Measurements from ENCODE around the gene ZFP92.

Gene ZFP92

DNA sequence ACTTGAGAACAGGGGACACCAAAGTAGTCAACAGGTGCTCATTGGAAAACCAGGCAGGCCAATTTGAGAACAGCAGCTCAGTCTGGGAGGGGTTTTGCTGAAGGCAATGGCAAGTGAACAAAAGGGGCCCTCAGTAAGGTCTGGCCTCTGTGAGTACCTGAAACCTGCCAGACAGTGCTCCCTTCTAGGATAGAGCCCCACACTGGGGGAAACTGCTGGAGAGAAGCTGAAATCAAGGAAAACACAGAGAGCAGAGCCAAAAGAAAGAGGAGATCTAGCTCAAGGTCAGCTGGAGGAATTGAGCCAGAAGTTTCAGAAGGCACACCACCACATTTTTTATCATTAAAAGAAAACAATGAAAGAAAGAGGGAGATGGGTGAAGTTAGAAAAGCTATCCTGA is 38.3 kb upstream of the ZFP92 start:
- H3K27me3 ChIP-seq = peaks cover 80 to 91% (median 88%) of the 10 kb centered on the region in 11 experiments
- no peak overlapping the region for H3K9ac ChIP-seq
- no peaks in the 10 kb centered on the region; a peak in 2 of 22 replicates for H4K20me1 ChIP-seq
- TF ChIP-seq Cebpa-rat (IDR thresholded peaks at IDR 0.05) = no peak
- H3K4me3 ChIP-seq = no peak overlapping the region
- H3K36me3 ChIP-seq = no peaks in the 10 kb centered on the region
- H3K9me3 ChIP-seq (replicated peaks in 1 of 11) = peaks cover 0 to 14% (median 5%) of the 10 kb centered on the region in 11 experiments; a peak in 8 of 22 replicates
- H3K4me1 ChIP-seq = peaks cover 0 to 9% (median 0%) of the 10 kb centered on the region in 10 experiments; a peak in 2 of 20 replicates
- H3K27ac ChIP-seq = no peak overlapping the region
- no peak overlapping the region for H3K4me2 ChIP-seq

DNA sequence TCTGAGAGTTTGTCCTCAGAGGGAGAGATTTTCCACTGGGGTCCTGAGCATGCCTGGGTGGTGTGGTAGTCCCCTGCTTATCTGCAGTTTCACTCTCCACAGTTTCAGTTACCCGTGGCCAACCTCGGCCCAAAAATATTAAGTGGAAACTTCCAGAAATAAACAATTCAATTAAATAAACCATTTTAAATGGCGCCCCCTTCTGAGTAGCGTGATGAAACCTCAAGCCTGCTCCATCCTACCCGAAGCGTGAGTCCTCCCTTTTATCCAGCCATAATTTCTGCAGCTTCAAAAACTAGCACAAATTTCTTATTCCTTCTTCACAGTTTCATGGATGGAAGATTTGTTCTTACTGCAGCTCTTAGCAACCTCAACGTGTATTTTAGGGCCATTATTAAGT is 36.8 kb upstream of the ZFP92 start:
- H3K27me3 ChIP-seq = peaks cover 90 to 100% (median 100%) of the 10 kb centered on the region in 11 experiments
- no peak overlapping the region for H3K4me3 ChIP-seq
- H4K20me1 ChIP-seq = peaks cover 0 to 4% (median 0%) of the 10 kb centered on the region in 11 experiments; a peak in 2 of 22 replicates
- H3K9ac ChIP-seq = no peak overlapping the region
- no peak for TF ChIP-seq Cebpa-rat (IDR thresholded peaks at IDR 0.05)
- H3K4me2 ChIP-seq = no peak overlapping the region
- peaks cover 0 to 23% (median 5%) of the 10 kb centered on the region in 11 experiments; a peak in 8 of 22 replicates for H3K9me3 ChIP-seq (replicated peaks in 1 of 11)
- peaks cover 0 to 9% (median 0%) of the 10 kb centered on the region in 10 experiments; a peak in 2 of 20 replicates for H3K4me1 ChIP-seq
- no peak overlapping the region for H3K27ac ChIP-seq
- H3K36me3 ChIP-seq = no peaks in the 10 kb centered on the region

DNA sequence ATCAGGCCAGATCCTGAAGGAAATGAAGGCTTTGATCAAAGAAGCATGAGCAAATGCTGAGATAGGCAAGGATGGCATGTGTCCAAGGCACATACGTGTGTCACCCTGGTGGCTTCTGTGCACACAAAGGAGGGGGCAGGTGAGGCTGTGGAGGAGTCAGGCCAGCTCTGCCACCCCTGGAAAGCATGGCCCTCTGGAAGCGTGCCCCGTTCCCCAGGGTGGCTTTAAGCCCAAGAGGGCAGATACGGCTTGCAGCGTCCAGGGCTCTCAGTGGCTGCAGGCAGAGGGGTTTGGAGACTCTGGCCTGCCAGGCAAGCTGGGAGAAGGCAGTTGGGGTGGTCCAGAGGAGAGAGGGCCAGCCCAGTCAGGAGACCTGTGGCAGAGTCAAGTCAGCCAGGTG is 35.7 kb upstream of the ZFP92 start:
- TF ChIP-seq Cebpa-rat (IDR thresholded peaks at IDR 0.05) = no peak
- H3K4me2 ChIP-seq = no peak overlapping the region
- H3K36me3 ChIP-seq = no peaks in the 10 kb centered on the region
- peaks cover 0 to 4% (median 0%) of the 10 kb centered on the region in 11 experiments; a peak in 2 of 22 replicates for H4K20me1 ChIP-seq
- peaks cover 0 to 6% (median 0%) of the 10 kb centered on the region in 10 experiments; a peak in 2 of 20 replicates for H3K4me1 ChIP-seq
- no peak overlapping the region for H3K9ac ChIP-seq
- no peak overlapping the region for H3K27ac ChIP-seq
- no peak overlapping the region for H3K4me3 ChIP-seq
- H3K27me3 ChIP-seq = peaks cover 79 to 100% (median 100%) of the 10 kb centered on the region in 11 experiments
- H3K9me3 ChIP-seq (replicated peaks in 1 of 11) = peaks cover 0 to 23% (median 5%) of the 10 kb centered on the region in 11 experiments; a peak in 8 of 22 replicates

DNA sequence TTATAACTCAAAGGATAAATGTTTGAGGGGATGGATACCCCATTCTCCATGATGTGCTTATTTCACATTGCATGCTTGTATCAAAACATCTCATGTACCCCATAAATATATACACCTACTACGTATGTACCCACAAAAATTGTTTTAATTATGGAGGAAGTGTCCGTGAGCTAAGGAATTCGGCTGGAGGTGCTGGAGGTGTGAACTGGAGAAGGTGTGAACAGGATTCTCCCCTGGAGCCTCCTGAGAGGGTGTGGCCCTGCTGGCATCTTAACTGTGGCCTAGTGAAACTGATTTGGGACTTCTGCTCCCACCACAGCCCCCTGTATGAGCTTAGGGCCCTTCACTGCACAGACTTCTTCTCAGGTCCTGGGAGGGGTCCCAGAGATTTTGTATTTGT is 33.5 kb upstream of the ZFP92 start:
- Histone ChIP-seq H3K9me3 (replicated peaks in 1 of 11) (peaks cover 4 to 28% (median 10%) of the 10 kb centered on the region in 11 experiments; a peak in 21 of 22 replicates), H3K9ac (no peak overlapping the region), H3K27ac (no peak overlapping the region), H3K4me2 (no peak overlapping the region), H3K36me3 (no peaks in the 10 kb centered on the region), H3K4me3 (no peak overlapping the region), H3K27me3 (peaks cover 57 to 94% (median 85%) of the 10 kb centered on the region in 11 experiments), H4K20me1 (peaks cover 0 to 10% (median 0%) of the 10 kb centered on the region in 11 experiments; a peak in 3 of 22 replicates), H3K4me1 (peaks cover 0 to 7% (median 2%) of the 10 kb centered on the region in 10 experiments; a peak in 4 of 20 replicates)
- no peak for TF ChIP-seq Cebpa-rat (IDR thresholded peaks at IDR 0.05)

DNA sequence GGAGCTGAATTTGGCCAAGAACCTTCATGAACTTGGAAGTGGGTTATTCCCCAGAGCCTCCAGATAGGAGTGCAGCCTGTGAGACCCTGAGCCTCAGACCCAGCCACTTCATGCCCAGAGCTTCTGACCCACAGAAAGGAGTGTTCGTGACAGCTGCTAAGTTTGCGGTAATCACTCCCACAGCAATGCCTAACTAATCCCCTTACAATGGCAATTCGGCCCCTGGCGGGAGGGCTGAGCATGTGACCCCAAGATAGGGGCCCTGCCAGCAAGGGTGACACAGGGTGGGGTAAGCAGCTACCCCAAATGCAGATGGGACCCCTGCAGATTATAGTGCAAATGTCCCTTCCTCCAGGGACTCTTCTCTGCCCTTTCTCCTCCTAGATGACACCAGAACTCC is 32.7 kb upstream of the ZFP92 start:
- H3K4me2 ChIP-seq = no peak overlapping the region
- H3K9ac ChIP-seq = no peak overlapping the region
- no peak overlapping the region for H3K27ac ChIP-seq
- no peak overlapping the region for H3K4me3 ChIP-seq
- peaks cover 0 to 10% (median 0%) of the 10 kb centered on the region in 11 experiments; a peak in 3 of 22 replicates for H4K20me1 ChIP-seq
- H3K36me3 ChIP-seq = no peaks in the 10 kb centered on the region
- no peak for TF ChIP-seq Cebpa-rat (IDR thresholded peaks at IDR 0.05)
- H3K9me3 ChIP-seq (replicated peaks in 1 of 11) = peaks cover 11 to 37% (median 19%) of the 10 kb centered on the region in 11 experiments; a peak in 21 of 22 replicates
- peaks cover 0 to 7% (median 2%) of the 10 kb centered on the region in 10 experiments; a peak in 4 of 20 replicates for H3K4me1 ChIP-seq
- peaks cover 49 to 85% (median 76%) of the 10 kb centered on the region in 11 experiments for H3K27me3 ChIP-seq

DNA sequence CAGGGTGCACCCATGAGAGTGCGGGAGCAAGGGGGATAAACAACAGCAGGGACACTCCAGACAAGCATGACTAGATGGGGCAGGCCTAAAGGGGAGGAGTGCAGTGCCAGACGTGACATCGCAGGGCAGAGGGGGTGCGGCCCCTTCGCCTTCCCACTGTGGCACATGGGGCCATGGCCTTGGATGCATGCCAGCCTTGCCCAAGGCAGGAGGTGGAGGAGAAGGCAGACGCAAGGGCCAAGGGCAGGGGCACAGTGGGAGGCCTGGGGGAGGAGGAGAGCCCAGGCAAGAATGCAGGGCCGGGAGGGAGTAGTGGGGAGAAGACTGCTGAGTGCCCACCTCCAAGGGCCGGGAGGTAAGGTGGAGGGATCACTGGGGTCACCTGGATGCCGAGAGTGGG is 31.8 kb upstream of the ZFP92 start:
- no peaks in the 10 kb centered on the region for H3K36me3 ChIP-seq
- H3K4me3 ChIP-seq = no peak overlapping the region
- TF ChIP-seq Cebpa-rat (IDR thresholded peaks at IDR 0.05) = no peak

DNA sequence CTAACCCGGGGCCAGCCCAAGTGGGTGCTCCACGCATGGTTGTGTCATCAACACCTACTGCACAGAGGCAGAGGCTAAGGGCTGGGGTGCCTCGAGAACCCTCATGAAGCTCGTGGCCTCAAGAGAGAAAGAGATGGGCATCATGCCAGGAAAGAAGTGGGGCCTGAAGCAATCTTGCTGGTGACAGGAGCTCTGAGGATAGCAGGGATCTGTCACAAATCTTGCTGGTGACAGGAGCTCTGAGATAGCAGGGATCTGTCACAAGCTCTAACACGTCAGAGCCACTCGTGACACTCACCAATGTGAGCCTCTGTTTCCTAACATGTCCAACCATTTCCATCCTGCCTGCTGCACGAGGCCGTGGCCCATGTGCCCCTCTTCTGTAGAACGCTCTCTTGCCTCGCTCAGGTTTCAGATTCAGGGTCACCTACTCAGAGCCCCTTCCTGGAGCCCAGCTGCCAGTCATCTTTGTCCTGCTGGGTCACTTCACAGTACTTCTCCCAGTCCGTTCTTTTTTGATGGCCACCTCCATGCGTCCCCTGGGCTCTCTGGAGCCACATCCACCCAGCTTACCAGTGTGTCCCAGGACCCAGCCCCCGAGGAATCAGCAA is 31.2 kb upstream of the ZFP92 start:
- Histone ChIP-seq H3K4me3 (no peak overlapping the region), H3K36me3 (no peaks in the 10 kb centered on the region), H4K20me1 (peaks cover 0 to 10% (median 0%) of the 10 kb centered on the region in 11 experiments; a peak in 3 of 22 replicates), H3K27ac (no peak overlapping the region), H3K4me2 (no peak overlapping the region), H3K9ac (no peak overlapping the region), H3K27me3 (peaks cover 34 to 76% (median 64%) of the 10 kb centered on the region in 11 experiments), H3K9me3 (replicated peaks in 1 of 11) (peaks cover 12 to 38% (median 26%) of the 10 kb centered on the region in 11 experiments; a peak in 21 of 22 replicates), H3K4me1 (peaks cover 0 to 7% (median 2%) of the 10 kb centered on the region in 10 experiments; a peak in 4 of 20 replicates)
- no peak for TF ChIP-seq Cebpa-rat (IDR thresholded peaks at IDR 0.05)

More for the DNA sequence above, 31.8 kb upstream of the ZFP92 start:
- H3K27ac ChIP-seq = no peak overlapping the region
- peaks cover 40 to 76% (median 67%) of the 10 kb centered on the region in 11 experiments for H3K27me3 ChIP-seq
- H3K9ac ChIP-seq = no peak overlapping the region
- peaks cover 12 to 38% (median 26%) of the 10 kb centered on the region in 11 experiments; a peak in 21 of 22 replicates for H3K9me3 ChIP-seq (replicated peaks in 1 of 11)
- H3K4me2 ChIP-seq = no peak overlapping the region
- H3K4me1 ChIP-seq = peaks cover 0 to 7% (median 2%) of the 10 kb centered on the region in 10 experiments; a peak in 4 of 20 replicates
- peaks cover 0 to 10% (median 0%) of the 10 kb centered on the region in 11 experiments; a peak in 3 of 22 replicates for H4K20me1 ChIP-seq

DNA sequence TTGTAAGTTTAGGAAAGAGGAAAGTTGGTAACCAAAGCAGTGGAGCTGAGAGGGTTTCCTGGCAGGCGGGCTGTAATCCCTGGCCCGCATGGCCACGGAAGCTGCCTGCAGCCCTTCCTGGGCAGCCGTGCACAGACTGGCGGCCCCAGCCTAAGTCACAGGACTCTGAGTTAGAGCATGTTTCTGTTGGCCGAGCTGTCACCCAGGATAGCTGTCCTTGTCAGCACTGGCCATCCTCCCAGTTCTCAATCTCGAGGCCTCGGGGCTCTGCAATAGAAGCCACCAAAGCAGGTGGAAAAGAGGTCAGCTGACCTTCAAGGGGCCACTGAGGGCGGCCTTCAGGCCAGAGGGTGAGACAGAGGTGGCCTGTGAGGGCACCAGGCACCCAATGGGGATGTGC is 30.6 kb upstream of the ZFP92 start:
- Histone ChIP-seq H3K9ac (no peak overlapping the region), H3K27me3 (peaks cover 28 to 70% (median 60%) of the 10 kb centered on the region in 11 experiments), H4K20me1 (peaks cover 0 to 10% (median 0%) of the 10 kb centered on the region in 11 experiments; a peak in 3 of 22 replicates), H3K36me3 (no peaks in the 10 kb centered on the region), H3K9me3 (replicated peaks in 1 of 11) (peaks cover 12 to 38% (median 26%) of the 10 kb centered on the region in 11 experiments; a peak in 21 of 22 replicates), H3K27ac (no peak overlapping the region; a peak in 1 of 22 replicates), H3K4me3 (no peak overlapping the region), H3K4me2 (no peak overlapping the region), H3K4me1 (peaks cover 0 to 7% (median 2%) of the 10 kb centered on the region in 10 experiments; a peak in 4 of 20 replicates)
- TF ChIP-seq Cebpa-rat (IDR thresholded peaks at IDR 0.05) = no peak

Data from BLaER1 treated with 17β-estradiol and CSF1 and Interleukin-3, amounts not matched to agents 10 nM and 100 nM (cell line).